GM18502 (cell line): Measurements from ENCODE around the gene LRRC74B.
A peak's percentile ranks its signal among the peaks of the same experiment; 100 is the strongest.

Experiments used
- ATAC-seq: cut with Tn5 transposase; IDR thresholded peaks from one replicate; pipeline ENCODE4 v1.9.1; 2021; ENCODE audit warnings: mild to moderate bottlenecking; ENCODE audit not compliant: unreplicated experiment, poor library complexity

The LRRC74B gene

DNA sequence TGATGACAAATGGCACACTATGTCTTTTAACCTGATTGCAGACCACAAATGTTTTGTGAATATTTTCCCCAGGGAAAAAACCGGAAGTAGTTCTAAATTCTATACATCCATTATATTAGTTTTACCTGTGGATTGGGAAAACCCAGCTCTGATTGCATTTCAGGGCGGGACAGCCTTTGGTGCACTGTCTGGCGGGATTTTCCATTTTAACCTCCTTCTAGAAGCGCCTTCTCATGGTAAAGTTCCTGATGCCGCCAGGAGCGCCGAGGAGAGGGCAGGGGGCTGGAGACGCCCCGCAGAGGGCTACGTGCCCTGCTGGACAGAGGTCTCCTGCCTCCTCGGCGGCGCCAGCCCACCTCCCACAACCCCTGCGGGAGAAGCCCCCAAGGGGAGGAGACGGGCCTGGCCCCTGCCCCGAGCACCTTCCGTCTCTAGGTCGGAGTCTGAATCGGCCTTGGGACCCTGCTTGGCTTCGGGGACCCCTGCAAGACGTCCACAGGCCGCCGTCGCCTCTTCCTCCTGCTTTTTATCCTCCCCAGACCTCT, 32.0 kb upstream of the LRRC74B start:
- ATAC-seq, result peak; percentile 21

GRCh38 chr22:21014202-21014725, 31.5 kb upstream of the LRRC74B start:
- peak; percentile 87 for ATAC-seq

GRCh38 chr22:21014726-21015465, 30.9 kb upstream of the LRRC74B start, which contains the start of gene P2RX6:
Gene P2RX6 (plus strand): TSS chr22:21015165. CDS start chr22:21015175, 10 bp downstream.
- no peak for ATAC-seq

DNA sequence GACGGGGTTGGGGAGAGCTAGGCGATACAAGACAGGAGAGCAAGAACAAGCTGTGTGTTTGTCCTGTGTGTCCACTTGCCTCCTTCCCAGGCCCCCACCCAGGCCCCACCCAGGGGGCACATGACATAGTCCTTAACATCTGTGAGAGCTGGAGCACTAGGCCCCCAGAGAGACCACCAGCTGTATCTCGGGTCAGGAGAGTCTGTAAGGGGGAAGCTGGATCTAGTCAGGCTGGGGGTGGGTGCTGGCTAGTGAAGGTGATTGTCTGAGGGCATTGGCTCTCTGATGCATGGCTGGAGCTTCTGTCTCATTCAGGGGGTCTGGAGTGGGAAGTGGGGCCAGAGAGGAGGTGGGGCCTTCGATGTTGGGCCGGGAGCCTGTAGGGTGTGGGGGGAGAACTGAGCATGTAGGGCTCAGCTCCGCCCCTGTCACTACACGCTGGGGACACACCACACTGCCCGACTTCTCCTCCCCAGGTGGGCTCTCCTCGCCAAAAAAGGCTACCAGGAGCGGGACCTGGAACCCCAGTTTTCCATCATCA, 30.2 kb upstream of the LRRC74B start:
- ATAC-seq, result no peak

DNA sequence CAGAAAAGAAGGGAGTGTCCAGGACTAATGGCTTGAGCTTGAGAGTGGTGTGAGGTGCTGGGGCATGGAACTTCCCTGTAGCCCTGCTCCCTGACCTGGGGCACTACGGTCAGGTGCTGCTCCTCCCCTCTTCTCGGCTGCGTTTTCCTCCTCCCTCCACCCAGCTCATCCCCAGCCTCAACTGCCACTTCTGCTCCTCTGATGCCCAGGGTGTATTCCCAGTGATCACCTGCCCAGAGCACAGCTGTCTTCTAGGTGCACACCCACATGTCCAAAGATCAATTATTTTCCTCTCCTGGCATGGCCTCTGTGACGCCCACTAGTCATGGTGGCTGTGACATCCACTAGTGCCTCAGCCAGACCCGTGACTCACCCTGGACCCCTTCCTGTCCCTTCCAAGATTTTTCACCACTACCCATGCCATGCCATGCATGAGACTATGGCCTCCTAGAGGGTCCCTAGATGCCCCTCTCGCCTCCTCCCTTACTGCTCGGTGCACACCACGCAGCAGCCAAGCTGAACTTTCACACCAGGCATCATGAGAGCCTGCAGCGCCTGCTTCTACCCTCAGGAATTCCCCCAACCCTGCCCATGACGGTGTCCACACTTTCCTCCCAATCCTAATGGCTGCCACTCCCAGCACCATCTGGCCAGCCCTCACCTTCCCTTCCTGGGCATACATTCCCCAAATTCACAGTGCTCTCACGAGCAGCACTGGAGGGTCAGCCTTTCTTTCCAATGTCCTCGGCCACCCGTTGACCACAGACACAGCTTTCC, 28.9 kb upstream of the LRRC74B start:
- ATAC-seq, result no peak

GRCh38 chr22:21018314-21018713, 27.4 kb upstream of the LRRC74B start:
- no peak for ATAC-seq

- no peak for ATAC-seq
Measured at GRCh38 chr22:21020802-21021429, 24.8 kb upstream of the LRRC74B start.

GRCh38 chr22:21022507-21022906, 23.2 kb upstream of the LRRC74B start:
- ATAC-seq, result no peak

DNA sequence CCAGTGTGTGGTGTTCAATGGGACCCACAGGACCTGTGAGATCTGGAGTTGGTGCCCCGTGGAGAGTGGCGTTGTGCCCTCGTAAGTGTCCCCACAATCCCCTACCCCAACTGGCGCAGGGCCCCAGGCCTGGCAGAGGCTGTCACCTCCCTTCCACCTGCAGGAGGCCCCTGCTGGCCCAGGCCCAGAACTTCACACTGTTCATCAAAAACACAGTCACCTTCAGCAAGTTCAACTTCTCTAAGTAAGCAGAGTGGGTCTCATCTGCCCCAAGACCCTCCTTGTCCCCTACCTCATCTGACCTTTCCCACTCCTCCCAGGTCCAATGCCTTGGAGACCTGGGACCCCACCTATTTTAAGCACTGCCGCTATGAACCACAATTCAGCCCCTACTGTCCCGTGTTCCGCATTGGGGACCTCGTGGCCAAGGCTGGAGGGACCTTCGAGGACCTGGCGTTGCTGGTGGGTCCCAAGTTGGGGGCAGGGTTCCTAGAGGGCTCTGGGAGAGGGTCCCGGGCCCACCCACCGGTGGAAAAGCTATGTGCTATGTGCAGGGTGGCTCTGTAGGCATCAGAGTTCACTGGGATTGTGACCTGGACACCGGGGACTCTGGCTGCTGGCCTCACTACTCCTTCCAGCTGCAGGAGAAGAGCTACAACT, 22.7 kb upstream of the LRRC74B start:
- ATAC-seq, result no peak

DNA sequence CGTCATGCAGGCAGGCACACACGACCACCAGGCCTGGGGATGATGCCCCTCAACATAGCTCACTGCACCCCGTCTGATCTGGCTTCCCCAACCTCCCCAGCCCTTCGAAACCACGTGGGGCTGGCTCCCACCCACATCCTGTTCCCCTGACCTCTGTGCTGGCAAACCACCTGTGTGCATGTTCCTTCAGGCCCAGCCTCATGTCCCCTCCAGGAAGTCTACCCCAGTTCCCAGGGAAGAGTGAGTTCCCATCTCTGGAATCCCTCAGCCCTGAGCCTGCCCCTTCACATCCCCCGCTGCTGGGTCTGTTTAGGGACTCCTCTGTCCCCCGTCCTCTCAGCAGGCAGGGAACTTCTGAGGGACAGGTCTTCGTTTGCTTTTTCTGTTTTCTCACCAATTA, 20.5 kb upstream of the LRRC74B start:
- ATAC-seq, result no peak

GRCh38 chr22:21025763-21026755, 19.7 kb upstream of the LRRC74B start:
- ATAC-seq, result no peak

- no peak for ATAC-seq
Measured at GRCh38 chr22:21026783-21027692, 18.7 kb upstream of the LRRC74B start.

GRCh38 chr22:21028277-21029251, 17.2 kb upstream of the LRRC74B start:
- ATAC-seq, result no peak

- no peak for ATAC-seq
Measured at GRCh38 chr22:21029486-21030025, 16.2 kb upstream of the LRRC74B start.

DNA sequence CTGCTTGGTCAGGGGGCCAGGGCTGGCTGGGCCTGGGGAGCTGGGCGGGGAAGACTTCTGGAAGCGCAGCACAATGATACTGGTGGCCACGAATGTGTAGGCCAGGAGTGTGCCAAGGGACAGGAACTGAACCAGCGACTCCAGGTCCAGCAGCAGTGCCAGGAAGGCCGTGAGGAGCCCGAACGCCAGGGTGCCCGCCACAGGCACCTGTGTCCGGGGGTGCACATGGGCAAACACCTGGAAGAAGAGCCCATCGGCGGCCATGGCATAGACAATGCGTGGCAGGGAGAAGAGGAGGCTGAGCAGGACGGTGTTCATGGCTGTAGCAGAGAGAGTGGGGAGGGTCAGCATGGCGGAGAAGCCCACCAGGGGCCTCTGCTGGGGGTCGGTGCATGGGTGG, 15.7 kb upstream of the LRRC74B start:
- ATAC-seq, result no peak
